Vagina (tissue), 2 donors: ENCODE results near the gene ISOC1.

Experiments
- POLR2A ChIP-seq, 2 donors: fragments of 450-650 bp; IDR thresholded peaks; one replicate each; pipeline ENCODE4 v1.6.1; 2017; ENCODE audit warnings: antibody characterized with exemption in 2 of 2, mild to moderate bottlenecking in 2 of 2, moderate library complexity in 2 of 2
- POLR2AphosphoS5 ChIP-seq, 2 donors: sonication (generic); formaldehyde crosslinking; IDR thresholded peaks; one replicate each; pipeline ENCODE4 v1.9.0; 2017; ENCODE audit warnings: antibody characterized with exemption in 2 of 2, mild to moderate bottlenecking in 2 of 2, low read depth in 1 of 2; ENCODE audit not compliant: insufficient read depth in 1 of 2
- TF ChIP-seq, protein P1 (sequence below), 3 experiments: fragments of 450-650 bp in 2 of 3; fragments of 200-600 bp in 1 of 3; sonication (generic) in 1 of 3; IDR thresholded peaks; one replicate each; pipeline ENCODE4 v1.5.1; 2017 to 2019; ENCODE audit warnings: antibody characterized with exemption in 3 of 3, mild to moderate bottlenecking in 2 of 3, moderate library complexity in 2 of 3

DNA sequence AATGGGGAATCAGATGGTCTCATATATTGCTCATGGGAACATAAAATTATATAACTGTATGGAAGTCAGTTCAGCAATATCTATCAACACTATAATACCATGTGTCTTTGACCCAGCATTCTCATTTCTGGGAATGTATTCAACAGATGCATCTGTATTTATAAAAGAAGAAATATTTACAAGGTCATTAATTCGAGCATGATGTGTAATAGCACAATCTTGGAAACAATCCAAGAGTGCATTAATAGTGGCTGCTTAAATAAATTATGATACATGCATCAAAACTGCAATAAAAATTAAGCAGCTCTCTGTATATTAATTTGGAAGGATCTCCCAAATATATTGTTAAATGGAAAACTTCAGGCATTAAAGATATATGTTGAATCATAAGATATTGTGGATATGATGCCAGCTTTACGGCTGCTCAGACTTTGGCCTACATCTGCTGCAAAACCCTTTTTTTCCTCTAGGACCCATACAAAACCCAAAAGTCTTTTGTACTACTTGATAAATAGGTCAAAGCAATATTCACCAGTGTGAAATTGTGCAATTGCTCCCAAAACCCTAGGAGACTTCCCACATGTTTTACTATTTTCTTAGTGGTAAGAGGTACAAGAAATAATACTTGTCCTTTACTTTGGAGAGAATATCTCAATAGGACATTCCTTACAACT, 45.3 kb upstream of the ISOC1 start:
- no peak for TF ChIP-seq POLR2A (IDR thresholded peaks at IDR 0.05)
- TF ChIP-seq, protein P1, sequence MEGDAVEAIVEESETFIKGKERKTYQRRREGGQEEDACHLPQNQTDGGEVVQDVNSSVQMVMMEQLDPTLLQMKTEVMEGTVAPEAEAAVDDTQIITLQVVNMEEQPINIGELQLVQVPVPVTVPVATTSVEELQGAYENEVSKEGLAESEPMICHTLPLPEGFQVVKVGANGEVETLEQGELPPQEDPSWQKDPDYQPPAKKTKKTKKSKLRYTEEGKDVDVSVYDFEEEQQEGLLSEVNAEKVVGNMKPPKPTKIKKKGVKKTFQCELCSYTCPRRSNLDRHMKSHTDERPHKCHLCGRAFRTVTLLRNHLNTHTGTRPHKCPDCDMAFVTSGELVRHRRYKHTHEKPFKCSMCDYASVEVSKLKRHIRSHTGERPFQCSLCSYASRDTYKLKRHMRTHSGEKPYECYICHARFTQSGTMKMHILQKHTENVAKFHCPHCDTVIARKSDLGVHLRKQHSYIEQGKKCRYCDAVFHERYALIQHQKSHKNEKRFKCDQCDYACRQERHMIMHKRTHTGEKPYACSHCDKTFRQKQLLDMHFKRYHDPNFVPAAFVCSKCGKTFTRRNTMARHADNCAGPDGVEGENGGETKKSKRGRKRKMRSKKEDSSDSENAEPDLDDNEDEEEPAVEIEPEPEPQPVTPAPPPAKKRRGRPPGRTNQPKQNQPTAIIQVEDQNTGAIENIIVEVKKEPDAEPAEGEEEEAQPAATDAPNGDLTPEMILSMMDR (IDR thresholded peaks at IDR 0.05) = no peak
- TF ChIP-seq POLR2AphosphoS5 (IDR thresholded peaks at IDR 0.05; ENCODE audit: insufficient read depth in 1 of 2, low read depth in 1 of 2) = no peak
